Epithelial cell of proximal tubule (primary cell): ENCODE results near the gene RUNDC3A. TPM values are rescaled to one million over a fixed set of nuclear protein-coding genes. Genes with fewer than 3 reads are reported as not detected.

Experiments used
- DNase-seq: peaks from one replicate; pipeline ENCODE4 v3.0.0-alpha.2; 2011; ENCODE audit warnings: low read depth
- H3K4me3 ChIP-seq: 2 replicates; pipeline ENCODE4 v1.5.1; 2011; ENCODE audit warnings: low read depth, mild to moderate bottlenecking, low read length
- CTCF ChIP-seq: conservative IDR thresholded peaks from 2 replicates; pipeline ENCODE4 v1.5.1; 2012; ENCODE audit warnings: low read depth, mild to moderate bottlenecking, low read length
- total RNA-seq: library from RNA; depleted of rRNA; stranded (reverse); fragments of >200 nt; gene quantifications from 2 replicates; pipeline ENCODE4 v1.2.3, GENCODE V29; 2015

Gene RUNDC3A
- total RNA-seq, 1 donor from 2014 or later, result 2.2 TPM

GRCh38 chr17:44349553-44350070, 41.2 kb downstream of the RUNDC3A start:
- no peak for DNase-seq
- no peak for TF ChIP-seq CTCF
- H3K4me3 ChIP-seq, result no peak overlapping the region

- DNase-seq, result no peak
- no peak overlapping the region for H3K4me3 ChIP-seq
- peak; percentile 82 for TF ChIP-seq CTCF
Observed at GRCh38 chr17:44350733-44351226, 42.4 kb downstream of the RUNDC3A start.

- DNase-seq, result no peak
- no peak overlapping the region for H3K4me3 ChIP-seq
- TF ChIP-seq CTCF, result no peak
Observed at GRCh38 chr17:44351464-44351863, 43.1 kb downstream of the RUNDC3A start.

- no peak for TF ChIP-seq CTCF
- DNase-seq, result no peak
- H3K4me3 ChIP-seq, result no peak overlapping the region
Observed at GRCh38 chr17:44351961-44352827, 43.8 kb downstream of the RUNDC3A start.

- no peak for DNase-seq
- no peak overlapping the region for H3K4me3 ChIP-seq
- no peak for TF ChIP-seq CTCF
Observed at GRCh38 chr17:44352828-44353671, 44.6 kb downstream of the RUNDC3A start.

GRCh38 chr17:44353672-44354331, 45.4 kb downstream of the RUNDC3A start:
- no peak for TF ChIP-seq CTCF
- DNase-seq, result no peak
- H3K4me3 ChIP-seq, result peak overlapping the region; percentile 6
